ENCODE results near the gene CASP14.
"Not testable (repeated sequence)": the region's sequence is repeated elsewhere in the genome, so short reads cannot be mapped to it uniquely, and the experiment has no call there.

Gene CASP14, protein sequence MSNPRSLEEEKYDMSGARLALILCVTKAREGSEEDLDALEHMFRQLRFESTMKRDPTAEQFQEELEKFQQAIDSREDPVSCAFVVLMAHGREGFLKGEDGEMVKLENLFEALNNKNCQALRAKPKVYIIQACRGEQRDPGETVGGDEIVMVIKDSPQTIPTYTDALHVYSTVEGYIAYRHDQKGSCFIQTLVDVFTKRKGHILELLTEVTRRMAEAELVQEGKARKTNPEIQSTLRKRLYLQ
- 0 reads per million in 2 donors for total RNA-seq

DNA sequence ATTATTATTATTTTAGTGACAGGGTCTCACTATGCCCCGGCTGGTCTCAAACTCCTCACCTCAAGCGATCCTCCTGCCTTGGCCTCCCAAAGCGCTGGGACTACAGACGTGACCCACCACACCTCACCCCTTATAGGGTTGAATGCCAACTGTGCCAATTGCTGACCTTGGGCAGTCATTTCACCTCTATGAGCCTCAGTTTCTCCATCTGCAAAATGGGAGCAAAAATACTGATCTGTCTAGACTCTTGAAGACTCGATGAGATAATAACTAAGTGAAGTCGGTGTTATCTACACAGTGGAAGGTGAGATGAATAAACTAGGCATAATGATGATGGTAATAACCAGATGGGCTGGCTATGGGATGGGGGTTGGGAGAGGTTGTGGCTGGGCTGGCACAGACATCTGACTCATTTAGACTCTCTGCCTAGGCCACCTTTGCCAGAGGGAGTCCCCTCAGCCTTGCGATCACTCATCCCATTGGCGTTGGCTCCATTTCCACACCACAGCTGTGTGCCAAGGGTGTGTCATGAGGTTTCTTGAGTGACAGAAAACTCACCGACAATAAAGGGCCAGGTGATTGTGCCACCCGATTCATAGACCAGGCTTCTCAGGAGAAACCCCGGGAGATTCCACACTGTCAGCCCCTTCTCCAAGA lies at the start of gene CASP14:
TSS of gene CASP14 (plus strand) at position 596 of the 657 bp plus-strand sequence. CDS start 2,772 bp downstream, outside the sequence.
- no peak for DNase-seq

DNA sequence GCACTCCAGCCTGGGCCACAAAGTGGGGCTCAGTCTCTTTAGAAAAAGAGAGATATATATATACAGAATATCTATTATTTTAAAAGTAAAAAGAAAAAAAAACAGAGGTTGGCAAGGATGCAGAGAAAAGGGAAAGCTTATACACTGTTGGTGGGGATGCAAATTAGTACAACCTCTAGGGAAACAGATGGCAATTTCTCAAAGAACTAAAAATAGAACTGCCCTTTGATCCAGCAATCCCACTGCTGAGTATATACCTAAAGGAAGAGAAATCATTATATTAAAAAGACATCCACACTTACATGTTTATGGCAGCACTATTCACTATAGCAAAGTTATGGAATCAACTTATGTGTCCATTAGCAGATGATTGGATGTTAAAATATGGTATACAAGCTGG lies 41.0 kb upstream of the CASP14 start:
- no peak for DNase-seq

DNA sequence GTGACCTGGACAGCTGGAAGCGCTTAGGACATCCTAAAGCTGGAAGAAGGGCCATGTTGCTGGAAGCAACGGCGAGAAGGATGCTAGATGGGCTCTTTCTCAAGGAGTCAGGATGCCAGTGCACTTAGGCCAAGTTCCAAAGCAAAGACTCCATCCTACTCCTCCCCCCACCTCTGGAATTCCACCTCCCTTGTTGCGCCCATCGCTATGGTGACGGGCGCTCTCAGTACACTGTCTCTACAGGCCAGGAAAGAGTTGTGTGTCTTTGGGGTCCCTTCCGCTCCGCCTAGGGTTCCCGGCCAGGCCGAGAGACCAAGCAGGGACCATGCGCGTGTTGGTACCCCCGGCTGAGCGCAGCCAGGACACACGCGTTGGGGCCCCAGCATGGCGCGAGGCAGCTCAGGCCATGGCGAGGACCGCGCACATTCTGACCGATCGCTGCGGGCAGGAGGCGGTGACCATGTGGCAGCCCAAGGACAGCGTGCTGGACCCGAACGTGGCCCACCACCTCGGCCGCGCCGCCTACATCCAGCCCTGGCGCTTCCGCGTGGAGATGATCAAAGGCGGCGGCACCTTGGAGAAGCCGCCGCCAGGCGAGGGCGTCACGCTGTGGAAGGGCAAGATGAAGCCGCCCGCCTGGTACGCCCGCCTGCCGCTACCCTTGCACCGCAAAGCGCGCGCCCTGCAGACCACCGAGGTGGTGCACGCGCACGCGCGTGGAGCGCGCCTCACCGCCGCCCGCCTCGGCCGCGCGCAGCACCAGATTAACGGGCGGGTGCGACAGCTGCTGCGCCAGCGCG lies 38.6 kb upstream of the CASP14 start:
- DNase-seq = peak in 1 of 5 experiments; percentile 8

DNA sequence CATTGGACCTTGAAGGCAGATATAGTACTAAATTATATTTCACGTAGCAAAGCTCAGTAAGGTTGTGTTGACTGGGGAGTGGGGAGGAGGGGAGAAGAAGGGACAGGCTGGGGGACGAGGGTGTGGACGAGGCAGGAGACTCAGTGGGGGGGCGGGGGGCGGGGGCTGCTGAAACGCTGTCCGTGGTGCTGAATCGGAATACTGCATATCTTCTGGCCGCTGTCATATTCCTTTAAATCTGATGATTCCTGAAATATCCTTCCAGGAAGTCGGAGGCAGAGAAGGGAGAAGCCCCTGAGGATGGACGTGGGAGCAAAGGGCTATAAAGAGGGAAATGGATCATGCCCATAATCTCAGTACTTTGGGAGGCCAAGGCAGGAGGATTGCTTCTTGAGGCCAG lies 34.7 kb upstream of the CASP14 start:
- no peak for DNase-seq

DNA sequence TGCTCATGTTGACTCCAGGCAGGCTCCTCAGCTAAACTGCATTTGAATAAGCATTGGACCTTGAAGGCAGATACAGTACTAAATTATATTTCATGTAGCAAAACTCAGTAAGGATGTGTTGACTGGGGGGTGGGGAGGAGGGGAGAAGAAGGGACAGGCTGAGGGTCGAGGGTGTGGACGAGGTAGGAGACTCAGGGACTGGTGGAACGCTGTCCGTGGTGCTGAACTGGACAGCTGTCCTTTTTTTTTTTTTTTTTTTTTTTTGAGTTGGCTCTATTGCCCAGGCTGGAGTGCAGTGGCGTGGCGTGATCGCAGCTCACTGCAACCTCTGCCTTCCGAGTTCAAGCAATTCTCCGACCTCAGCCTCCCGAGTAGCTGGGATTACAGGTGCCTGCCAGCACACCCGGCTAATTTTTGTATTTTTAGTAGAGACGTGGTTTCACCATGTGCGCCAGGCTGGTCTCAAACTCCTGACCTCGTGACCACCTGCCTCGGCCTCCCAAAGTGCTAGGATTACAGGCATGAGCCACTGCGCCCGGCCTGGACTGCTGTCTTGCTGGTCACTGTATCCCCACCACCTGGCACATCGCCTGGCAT lies 33.2 kb upstream of the CASP14 start:
- peak in 1 of 5 experiments; percentile 9 for DNase-seq

DNA sequence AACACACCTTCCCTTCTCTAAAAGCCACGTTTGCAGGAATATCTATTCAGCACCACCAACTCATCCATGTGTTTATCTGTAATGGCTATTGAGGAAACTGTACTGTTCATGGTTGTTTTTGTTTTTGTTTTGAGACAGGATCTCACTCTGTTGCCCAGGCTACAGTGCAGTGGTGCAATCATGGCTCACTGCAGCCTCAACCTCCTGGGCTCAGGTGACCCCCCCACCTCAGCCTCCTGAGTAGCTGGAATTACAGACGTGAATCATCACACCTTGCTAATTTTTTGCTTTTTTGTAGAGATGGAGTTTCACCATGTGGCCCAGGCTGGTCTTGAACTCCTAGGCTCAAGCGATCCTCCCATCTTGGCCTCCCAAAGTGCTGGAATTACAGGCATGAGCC lies 30.4 kb upstream of the CASP14 start:
- DNase-seq = not testable (repeated sequence)

DNA sequence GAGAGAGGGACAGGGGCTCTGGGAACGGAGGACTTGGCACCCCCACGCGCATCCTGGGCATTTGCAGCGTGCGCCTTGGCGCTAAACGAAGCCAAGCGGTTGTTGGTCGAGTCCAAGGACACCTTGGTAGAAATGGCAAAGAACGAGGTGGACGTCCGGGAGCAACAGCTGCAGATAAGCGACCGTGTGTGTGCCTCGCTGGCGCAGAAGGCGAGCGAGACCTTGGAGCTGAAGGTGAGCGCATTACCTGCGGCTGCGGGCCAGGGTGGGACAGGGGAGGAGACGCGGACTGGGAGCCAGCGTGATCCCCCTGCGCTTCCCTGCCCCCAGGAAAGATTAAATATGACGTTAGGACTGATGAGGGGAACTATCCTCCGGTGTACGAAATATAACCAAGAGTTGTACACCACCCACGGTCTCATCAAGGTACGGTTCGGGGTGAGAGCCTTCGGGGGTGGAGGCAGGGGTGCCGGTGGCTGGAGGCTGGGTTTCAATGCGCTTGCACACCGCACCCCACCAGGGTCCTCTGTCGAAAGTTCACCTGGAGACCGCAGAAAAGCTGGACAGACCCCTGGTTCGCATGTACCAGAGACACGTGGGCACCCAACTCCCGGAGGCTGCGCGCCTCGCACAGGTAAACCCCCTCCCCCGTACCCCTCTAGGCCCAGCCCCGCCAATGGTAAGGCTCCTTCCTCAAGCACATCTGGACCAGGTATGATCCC lies 27.8 kb upstream of the CASP14 start:
- no peak for DNase-seq

DNA sequence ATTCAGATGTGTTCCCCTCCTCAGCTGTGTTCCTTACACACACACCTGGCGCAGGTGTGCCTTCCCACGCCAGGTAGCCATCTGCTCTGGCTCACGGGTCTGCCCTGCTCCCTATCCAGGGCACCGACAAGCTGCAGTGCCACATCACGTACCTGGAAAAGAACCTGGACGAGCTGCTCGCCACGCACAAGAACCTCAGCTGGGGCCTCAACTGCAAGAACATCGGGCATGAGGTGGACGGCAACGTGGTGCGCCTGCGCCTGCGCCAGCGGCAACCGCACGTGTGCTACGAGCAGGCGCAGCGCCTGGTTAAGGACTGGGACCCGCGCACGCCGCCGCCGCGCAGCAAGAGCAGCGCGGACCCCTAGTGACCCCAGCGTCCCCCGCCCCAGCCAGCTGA lies 26.5 kb upstream of the CASP14 start:
- DNase-seq = no peak

DNA sequence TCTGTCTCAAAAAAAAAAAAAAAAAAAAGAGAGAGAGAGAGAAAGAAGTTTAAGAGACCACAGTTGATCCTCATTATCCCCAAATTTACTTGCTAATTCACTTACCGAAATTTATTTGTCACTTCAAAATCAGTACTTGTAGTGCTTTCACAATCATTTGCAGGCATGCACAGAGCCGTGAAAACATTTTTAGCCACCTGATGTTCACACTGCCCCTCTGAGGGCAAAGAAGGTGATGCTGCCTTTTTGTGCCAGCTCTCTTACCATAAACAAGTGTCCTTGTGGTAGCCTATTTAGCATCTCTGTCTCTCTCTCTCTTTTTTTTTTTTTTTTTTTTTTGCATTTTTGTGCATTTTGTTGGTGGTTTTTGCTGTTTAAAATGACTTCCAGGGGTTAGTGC lies 24.1 kb upstream of the CASP14 start:
- peak in 1 of 5 experiments; percentile 8 for DNase-seq

DNA sequence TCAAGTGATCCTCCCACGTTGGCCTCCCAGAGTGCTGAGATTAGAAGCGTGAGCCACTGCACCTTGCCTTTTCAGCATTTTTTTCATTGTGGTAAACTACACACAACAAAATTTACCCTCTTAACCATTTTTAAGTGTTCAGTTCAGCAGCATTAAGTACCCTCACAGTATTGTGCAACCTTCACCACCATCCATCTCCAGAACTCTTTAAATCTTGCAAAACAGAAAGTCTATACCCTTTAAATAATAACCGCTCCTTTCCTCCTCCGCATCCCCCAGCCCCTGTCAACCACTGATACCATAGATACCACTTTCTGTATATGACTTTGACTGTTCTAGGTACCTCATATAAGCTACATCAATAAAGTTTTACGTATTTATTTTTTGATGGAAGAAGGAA lies 20.8 kb upstream of the CASP14 start:
- no peak for DNase-seq

DNA sequence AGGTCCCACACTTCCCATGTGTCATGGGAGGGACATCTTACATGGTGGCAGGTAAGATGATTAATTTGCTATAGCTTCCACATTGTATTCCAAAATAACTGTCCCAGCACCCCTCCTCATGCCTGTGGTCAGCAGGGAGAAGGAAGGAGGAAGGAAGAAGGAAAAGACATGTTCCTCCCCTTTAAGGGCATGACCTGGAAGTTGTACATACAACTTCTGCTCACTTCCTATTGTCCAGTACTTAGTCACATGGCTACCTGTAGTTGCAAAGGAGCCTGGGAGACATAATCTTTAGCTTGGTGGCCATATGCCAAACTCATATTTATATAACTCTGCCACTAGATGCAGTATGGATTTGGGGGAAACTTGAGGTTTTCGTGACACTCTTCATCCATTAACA lies 17.6 kb upstream of the CASP14 start:
- no peak for DNase-seq

DNA sequence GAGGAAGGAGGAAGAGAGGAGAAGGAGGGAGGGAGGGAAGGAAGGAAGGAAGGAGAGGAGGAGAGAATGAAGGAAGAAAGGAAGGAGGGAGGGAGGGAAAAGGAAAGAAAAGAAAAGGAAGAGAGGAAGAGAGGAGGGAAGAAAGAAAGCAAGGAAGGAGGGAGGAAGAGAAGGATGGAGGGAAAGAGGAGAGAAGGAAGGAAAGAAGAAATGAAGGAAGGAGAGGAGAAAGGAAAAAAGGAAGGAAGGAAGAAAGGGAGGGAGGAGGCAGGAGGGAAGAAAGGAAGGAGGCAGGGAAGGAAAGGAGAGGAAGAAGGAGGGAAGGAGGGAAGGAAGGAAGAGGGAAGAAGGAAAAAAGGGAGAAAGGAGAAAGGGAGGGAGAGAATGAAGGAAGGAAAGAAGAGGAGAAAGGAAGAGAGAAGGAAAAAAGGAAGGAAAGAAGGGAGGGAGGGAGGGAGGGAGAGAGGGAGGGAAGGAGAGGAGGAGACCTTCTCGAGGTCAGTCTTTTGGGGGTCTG lies 13.4 kb upstream of the CASP14 start:
- no peak for DNase-seq

DNA sequence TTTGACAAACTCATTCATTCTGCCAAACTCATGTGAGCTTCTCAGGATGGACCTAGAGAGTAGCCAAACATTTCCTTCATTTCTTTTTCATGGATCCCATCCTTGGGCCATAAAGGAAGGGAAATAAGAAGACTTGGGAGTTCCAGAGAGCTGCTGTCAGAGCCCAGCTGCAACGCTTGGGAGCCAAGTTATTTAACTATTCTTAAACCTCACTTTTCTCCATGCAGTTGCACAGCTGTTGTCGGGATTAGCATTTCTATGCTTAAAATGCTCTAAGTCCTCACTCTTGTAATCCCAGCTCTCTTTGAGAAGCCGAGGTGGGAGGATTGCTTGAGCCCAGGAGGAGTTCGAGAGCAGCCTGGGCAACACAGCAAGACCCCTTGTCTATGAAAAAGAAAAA lies 11.7 kb upstream of the CASP14 start:
- no peak for DNase-seq

DNA sequence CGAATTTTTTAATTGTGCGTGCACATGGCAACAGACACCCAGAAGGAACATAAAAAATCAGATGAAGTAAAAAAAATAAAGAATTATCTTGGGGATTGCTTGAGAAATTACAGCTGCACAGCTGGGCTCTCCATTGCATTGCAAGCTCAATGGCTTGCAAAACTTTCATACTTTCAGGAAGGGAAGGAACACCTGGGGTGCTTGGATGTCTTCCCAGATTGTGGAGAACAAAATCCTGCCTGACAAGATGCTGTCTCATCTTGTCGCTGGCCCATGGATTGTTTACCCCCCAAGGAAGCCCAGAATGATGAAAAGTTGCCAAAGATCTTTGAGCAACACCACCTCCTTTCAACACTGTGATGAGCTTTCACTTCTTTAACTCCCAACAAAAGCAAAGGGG lies 11.0 kb upstream of the CASP14 start:
- no peak for DNase-seq

DNA sequence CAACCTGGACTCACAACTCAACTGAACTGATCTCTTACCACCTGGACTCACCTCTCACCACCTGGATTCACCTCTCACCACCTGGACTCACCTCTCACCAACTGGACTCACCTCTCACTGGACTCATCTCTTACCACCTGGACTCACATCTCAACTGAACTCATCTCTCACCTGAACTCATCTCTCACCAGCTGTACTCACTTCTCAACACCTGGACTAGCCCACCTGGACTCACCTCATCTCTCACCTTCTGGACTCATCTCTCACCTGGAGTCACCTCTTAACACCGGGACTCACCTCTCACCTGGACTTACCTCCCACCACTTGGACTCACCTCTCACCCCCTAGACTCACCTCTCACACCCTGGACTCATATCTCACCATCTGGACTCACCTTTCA lies 7.3 kb upstream of the CASP14 start:
- no peak for DNase-seq

DNA sequence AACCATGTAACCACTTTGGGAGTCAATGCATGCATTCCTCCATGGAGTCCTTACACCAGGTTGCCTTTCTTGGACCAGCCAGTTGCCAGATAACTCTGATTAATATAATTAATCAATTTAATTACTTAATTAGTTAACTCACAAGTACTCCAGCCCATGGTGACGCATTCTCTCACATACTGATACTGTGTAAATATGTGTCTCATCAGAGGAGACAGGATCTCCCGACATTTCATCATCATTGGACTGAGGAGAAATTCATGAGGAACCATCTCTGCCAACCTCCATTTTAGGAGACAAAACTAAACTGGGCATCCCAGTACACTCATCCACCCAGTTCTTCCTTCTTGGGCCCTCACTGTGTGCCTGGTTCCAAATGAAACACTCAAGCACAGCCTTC lies 6.5 kb upstream of the CASP14 start:
- DNase-seq = no peak

DNA sequence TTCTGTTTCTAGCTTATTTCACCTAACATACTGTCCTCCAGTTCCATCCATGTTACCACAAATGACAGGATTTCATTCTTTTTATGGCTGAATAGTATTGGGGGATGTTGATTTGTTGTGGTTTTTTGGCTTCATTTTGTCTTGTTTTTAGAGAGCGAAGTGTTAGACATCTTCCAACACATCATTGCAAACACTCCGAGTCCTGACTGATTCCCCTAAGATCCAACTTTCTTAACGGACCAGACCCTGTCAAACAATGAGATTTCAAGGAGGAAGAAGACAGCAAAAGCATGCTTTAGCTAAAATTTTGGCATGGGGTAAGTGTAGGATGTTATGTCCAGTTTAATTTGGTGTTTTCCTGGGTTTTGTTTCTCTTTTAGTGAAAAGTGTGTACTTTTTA lies 3.8 kb upstream of the CASP14 start:
- no peak for DNase-seq

DNA sequence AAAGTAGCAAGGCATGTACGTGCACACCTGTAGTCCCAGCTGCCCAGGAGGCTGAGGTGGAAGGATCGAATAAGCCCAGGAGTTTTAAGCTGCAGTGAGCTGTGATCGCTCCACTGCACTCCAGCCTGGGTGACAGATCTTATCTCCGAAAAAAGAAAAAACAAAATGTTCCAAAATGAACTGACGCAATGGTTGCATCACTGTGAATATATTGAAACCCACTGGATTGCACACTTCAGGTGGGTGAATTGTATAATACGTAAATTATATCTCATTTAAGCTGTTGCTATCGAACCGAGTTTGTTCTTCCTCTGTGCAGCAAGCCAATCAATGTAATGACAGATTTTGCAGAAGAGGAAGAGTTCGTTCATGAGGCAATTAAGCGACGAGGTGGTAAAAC lies 1.6 kb upstream of the CASP14 start:
- no peak for DNase-seq

DNA sequence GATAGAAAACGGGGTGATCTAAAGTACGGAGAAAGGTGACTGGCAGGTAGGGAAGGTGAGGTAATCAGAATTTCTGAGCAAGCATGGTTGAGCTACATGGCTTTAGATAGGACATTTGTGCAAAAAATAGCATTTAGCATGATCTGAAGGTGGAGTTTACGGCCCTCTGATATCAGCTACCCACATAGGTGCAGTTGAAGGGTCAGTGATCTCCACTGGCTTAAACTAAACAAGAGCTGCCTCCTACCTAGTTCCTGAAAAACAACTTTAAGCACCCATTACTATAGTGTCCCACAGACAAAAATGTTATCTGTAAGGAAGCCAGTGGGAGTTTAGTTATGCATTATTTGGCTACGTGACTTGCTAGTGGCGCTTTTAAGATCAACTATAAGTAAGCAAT lies 1.2 kb upstream of the CASP14 start:
- DNase-seq = no peak

DNA sequence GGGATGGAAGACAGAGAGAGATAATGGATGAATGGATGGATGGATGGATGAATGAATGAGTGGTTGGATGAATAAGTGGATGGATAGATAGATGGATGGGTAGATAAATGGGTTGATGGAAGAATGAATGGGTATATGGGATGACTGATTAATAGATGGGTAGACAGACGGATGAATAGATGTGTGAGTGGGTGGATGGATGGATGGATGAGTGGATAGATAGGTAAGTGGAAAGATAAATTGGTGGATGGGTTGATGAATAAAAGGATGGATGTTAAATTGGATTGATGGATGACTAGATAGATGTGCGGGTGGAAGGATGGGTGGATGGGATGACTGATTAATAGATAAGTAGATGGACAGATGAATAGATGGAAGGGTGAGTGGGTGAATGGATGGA lies 1.4 kb downstream of the CASP14 start:
- DNase-seq = no peak

DNA sequence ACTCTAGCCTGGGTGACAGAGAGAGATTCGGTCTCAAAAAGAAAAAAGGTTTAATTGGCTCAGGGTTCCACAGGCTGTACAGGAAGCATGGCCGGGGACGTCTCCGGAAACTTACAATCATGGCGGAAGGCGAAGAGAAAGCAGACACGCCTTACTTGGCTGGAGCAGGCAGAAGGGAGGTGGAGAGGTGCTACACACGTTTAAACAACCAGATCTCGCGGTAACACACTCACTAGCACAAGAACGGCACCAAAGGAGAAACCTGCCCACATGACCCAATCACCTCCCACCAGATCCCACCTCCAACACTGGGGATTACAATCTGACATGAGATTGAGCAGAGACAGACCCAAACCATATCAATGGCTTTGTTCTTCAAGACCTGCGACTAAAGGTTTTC lies 12.8 kb downstream of the CASP14 start:
- no peak for DNase-seq

DNA sequence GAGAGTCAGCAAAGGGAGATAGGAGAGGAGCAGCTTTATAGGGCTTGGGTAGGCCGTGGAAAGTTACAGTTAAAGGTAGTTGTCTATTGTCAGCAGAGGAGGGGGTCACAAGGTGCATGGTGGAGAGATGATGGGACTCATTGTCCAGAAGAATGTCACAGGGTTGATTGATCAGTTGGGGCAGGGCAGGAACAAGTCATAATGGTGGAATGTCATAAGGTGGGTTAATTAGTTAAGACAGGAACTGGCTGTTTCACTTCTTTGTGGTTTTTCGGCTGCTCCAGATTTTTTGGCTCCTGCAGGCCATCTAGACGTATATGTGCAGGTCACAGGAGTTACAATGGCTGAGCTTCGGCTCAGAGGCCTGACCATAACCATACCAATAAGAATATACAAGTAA lies 21.1 kb downstream of the CASP14 start:
- DNase-seq = not testable (repeated sequence)

All from T-helper 2 cell (primary cell).